ENCODE measurements around the gene ERICH2. TPM values are rescaled to one million over a fixed set of nuclear protein-coding genes. Genes with fewer than 3 reads are reported as not detected.
A peak's percentile ranks its signal among the peaks of the same experiment; 100 is the strongest.

ERICH2 gene
- total RNA-seq, 2 donors from 2014 or later, result not detected

DNA sequence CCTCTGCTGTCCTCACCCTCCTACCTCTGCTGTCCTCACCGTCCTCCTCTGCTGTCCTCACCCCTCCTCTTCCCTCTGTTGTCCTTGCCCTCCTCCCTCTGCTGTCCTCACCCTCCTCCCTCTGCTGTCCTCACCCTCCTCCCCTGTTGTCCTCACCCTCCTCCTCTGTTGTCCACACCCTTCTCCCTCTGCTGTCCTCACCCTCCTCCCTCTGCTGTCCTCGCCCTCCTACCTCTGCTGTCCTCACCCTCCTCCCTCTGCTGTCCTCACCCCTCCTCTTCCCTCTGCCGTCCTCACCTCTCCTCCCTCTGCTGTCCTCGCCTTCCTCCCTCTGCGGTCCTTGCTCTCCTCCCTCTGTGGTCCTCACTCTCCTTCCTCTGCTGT is 58.3 kb downstream of the ERICH2 start:
- Mint-ChIP-seq H3K4me1 (no peaks in the 10 kb centered on the region), H3K9me3 (no peaks in the 10 kb centered on the region), H3K27me3 (peaks cover 50% of the 10 kb centered on the region), H3K4me3 (no peak overlapping the region), H3K36me3 (ENCODE audit: low read depth) (no peaks in the 10 kb centered on the region), H3K27ac (no peak overlapping the region)
- no peak for ATAC-seq (replicated peaks)

GRCh38 chr2:170829036-170829435 is 58.9 kb downstream of the ERICH2 start:
- H3K4me3 Mint-ChIP-seq, result no peak overlapping the region
- no peaks in the 10 kb centered on the region for H3K4me1 Mint-ChIP-seq
- no peaks in the 10 kb centered on the region for H3K9me3 Mint-ChIP-seq
- no peak overlapping the region for H3K27ac Mint-ChIP-seq
- peaks cover 50% of the 10 kb centered on the region for H3K27me3 Mint-ChIP-seq
- ATAC-seq (replicated peaks), result no peak
- no peaks in the 10 kb centered on the region for H3K36me3 Mint-ChIP-seq (ENCODE audit: low read depth)

- ATAC-seq (replicated peaks), result no peak
- Mint-ChIP-seq H3K36me3 (ENCODE audit: low read depth) (no peaks in the 10 kb centered on the region), H3K4me1 (no peaks in the 10 kb centered on the region), H3K27me3 (peaks cover 40% of the 10 kb centered on the region), H3K9me3 (no peaks in the 10 kb centered on the region), H3K4me3 (no peak overlapping the region), H3K27ac (no peak overlapping the region)
These were observed 60.0 kb downstream of the ERICH2 start for GRCh38 chr2:170830166-170830565.

DNA sequence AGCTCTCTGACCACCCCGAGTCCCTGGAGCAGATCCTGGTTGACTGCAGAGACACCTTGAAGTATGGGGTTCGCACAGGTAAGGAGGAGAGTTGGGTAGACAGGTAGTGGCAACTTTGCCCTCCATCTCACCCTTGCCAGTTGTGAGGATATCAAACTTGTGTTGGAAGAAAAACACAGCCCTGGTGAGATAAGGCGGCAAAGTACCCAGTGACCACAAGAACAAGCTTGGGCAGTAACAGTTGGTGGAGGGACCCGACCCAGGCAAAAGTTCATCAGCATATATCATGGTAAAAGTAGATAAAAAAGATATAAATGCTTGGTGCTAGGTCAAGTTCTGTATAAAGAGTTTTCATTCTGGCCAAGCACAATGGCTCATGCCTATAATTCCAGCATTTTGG is 60.9 kb downstream of the ERICH2 start:
- H3K4me3 Mint-ChIP-seq, result no peak overlapping the region
- no peaks in the 10 kb centered on the region for H3K4me1 Mint-ChIP-seq
- H3K9me3 Mint-ChIP-seq, result no peaks in the 10 kb centered on the region
- H3K27me3 Mint-ChIP-seq, result peaks cover 38% of the 10 kb centered on the region
- H3K27ac Mint-ChIP-seq, result no peak overlapping the region
- no peaks in the 10 kb centered on the region for H3K36me3 Mint-ChIP-seq (ENCODE audit: low read depth)
- ATAC-seq (replicated peaks), result no peak

DNA sequence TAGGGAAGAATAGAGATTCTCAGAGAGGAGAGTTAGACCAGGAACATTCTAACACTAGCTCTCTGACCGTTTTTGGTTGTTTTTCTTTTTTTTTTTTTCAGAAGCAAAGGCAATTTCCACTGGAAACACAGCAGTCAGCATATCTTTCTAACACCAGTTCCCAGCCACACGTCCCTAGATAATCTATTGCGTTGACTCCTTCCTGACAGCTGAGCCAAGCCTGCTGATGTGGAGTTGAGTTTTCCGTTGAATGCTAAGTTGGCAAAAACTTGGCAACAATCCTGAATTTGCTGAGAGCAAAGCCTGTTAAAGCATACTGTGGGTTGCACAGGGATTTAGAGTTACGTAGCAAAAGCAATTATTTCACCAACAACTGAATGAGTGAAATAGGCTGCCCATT is 65.8 kb downstream of the ERICH2 start:
- ATAC-seq (replicated peaks), result no peak
- Mint-ChIP-seq H3K9me3 (no peaks in the 10 kb centered on the region), H3K27ac (no peak overlapping the region), H3K36me3 (ENCODE audit: low read depth) (no peaks in the 10 kb centered on the region), H3K4me1 (no peaks in the 10 kb centered on the region), H3K4me3 (no peak overlapping the region), H3K27me3 (peaks cover 17% of the 10 kb centered on the region)

- no peaks in the 10 kb centered on the region for H3K36me3 Mint-ChIP-seq (ENCODE audit: low read depth)
- peaks cover 10% of the 10 kb centered on the region for H3K4me1 Mint-ChIP-seq
- H3K9me3 Mint-ChIP-seq, result no peaks in the 10 kb centered on the region
- peak; percentile 45 for ATAC-seq (replicated peaks)
- H3K4me3 Mint-ChIP-seq, result no peak overlapping the region
- H3K27me3 Mint-ChIP-seq, result peaks cover 16% of the 10 kb centered on the region
- no peak overlapping the region for H3K27ac Mint-ChIP-seq
These were observed 70.6 kb downstream of the ERICH2 start for GRCh38 chr2:170840717-170841210.

DNA sequence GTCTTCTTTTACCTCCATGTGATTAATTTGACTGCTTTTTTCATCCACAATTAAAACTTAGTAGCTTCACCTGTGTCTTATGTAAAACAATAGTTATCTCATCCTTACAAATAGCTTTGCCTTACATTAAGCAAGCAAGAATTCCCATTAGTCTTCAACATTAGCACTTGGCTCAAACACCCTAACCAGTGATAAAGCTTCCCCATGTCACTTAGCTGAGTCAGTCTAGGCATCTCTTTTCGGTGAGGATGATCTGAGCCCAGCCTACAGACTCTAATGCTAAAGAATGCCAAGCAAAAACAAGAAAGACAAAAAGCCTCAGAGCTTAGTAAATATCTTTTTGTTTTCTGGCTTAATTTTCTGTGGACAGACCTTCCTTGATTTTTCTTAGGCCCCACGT is 72.6 kb downstream of the ERICH2 start:
- ATAC-seq (replicated peaks), result no peak
- H3K9me3 Mint-ChIP-seq, result no peaks in the 10 kb centered on the region
- H3K4me1 Mint-ChIP-seq, result peaks cover 10% of the 10 kb centered on the region
- no peaks in the 10 kb centered on the region for H3K36me3 Mint-ChIP-seq (ENCODE audit: low read depth)
- peaks cover 14% of the 10 kb centered on the region for H3K27me3 Mint-ChIP-seq
- H3K4me3 Mint-ChIP-seq, result no peak overlapping the region
- H3K27ac Mint-ChIP-seq, result no peak overlapping the region

- H3K4me3 Mint-ChIP-seq, result no peak overlapping the region
- peaks cover 10% of the 10 kb centered on the region for H3K4me1 Mint-ChIP-seq
- peaks cover 7% of the 10 kb centered on the region for H3K27me3 Mint-ChIP-seq
- peak; percentile 80 for ATAC-seq (replicated peaks)
- H3K36me3 Mint-ChIP-seq (ENCODE audit: low read depth), result no peaks in the 10 kb centered on the region
- H3K9me3 Mint-ChIP-seq, result no peaks in the 10 kb centered on the region
- no peak overlapping the region for H3K27ac Mint-ChIP-seq
These were observed 73.5 kb downstream of the ERICH2 start for GRCh38 chr2:170843656-170844055.

DNA sequence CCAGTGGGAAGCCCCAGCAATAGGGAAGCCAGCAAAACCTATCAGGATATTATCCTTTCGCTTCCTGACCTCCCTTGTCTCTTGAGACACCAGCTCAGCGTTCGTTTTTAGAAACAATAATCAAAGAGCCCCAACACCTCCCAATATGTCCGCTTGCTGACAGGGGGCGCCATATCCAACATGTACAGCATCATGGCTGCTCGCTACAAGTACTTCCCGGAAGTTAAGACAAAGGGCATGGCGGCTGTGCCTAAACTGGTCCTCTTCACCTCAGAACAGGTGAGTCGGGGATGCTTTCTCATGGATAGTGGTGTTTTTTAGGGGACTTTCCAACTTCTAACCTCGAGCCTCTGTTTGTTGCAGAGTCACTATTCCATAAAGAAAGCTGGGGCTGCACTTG is 75.2 kb downstream of the ERICH2 start:
- Mint-ChIP-seq H3K4me1 (peaks cover 10% of the 10 kb centered on the region), H3K4me3 (no peak overlapping the region), H3K27ac (no peak overlapping the region), H3K36me3 (ENCODE audit: low read depth) (no peaks in the 10 kb centered on the region), H3K9me3 (no peaks in the 10 kb centered on the region), H3K27me3 (peaks cover 3% of the 10 kb centered on the region)
- ATAC-seq (replicated peaks), result no peak

- Mint-ChIP-seq H3K4me1 (peaks cover 10% of the 10 kb centered on the region), H3K4me3 (no peak overlapping the region), H3K36me3 (ENCODE audit: low read depth) (no peaks in the 10 kb centered on the region), H3K9me3 (no peaks in the 10 kb centered on the region), H3K27me3 (peaks cover 3% of the 10 kb centered on the region), H3K27ac (no peak overlapping the region)
- no peak for ATAC-seq (replicated peaks)
These were observed 76.1 kb downstream of the ERICH2 start for GRCh38 chr2:170846314-170846713.

- no peaks in the 10 kb centered on the region for H3K36me3 Mint-ChIP-seq (ENCODE audit: low read depth)
- H3K27ac Mint-ChIP-seq, result no peak overlapping the region
- peaks cover 3% of the 10 kb centered on the region for H3K27me3 Mint-ChIP-seq
- no peaks in the 10 kb centered on the region for H3K9me3 Mint-ChIP-seq
- H3K4me1 Mint-ChIP-seq, result peaks cover 10% of the 10 kb centered on the region
- H3K4me3 Mint-ChIP-seq, result no peak overlapping the region
- ATAC-seq (replicated peaks), result no peak
These were observed 77.5 kb downstream of the ERICH2 start for GRCh38 chr2:170847716-170848115.

Other genes with a start within 250 kb of the ERICH2 start
- gene SP5, start 55.0 kb upstream of the ERICH2 start, total RNA-seq, result under 1 TPM in 1 of 2 donors, not detected in 1; 0.19 TPM
- 1 to 10 TPM in 1 of 2 donors, under 1 TPM in 1; 0.73 to 7.1 TPM for gene GAD1, start 46.5 kb downstream of the ERICH2 start, total RNA-seq
- gene GORASP2, start 158.9 kb downstream of the ERICH2 start, total RNA-seq, result 10 to 100 TPM; 51.6 to 65.0 TPM